NB4 (cell line): ENCODE results near the gene PITPNB.

Source experiments
- DNase-seq: peaks from one replicate; pipeline ENCODE4 v3.0.0; 2010; ENCODE audit warnings: low read depth
- H3K4me3 ChIP-seq: one replicate; pipeline ENCODE4 v1.5.1; 2011; ENCODE audit warnings: mild to moderate bottlenecking, low read depth, low read length, moderate library complexity
- CTCF ChIP-seq: IDR thresholded peaks from one replicate; pipeline ENCODE4 v1.5.1; 2012; ENCODE audit warnings: low read depth, low read length
- MAX ChIP-seq: IDR thresholded peaks from 2 replicates; pipeline ENCODE4 v1.6.1; 2011; ENCODE audit warnings: low read depth, low read length
- MYC ChIP-seq: IDR thresholded peaks from 2 replicates; pipeline ENCODE4 v1.6.1; 2011; ENCODE audit warnings: low read depth, low read length
- POLR2A ChIP-seq: IDR thresholded peaks from 2 replicates; pipeline ENCODE4 v1.6.1; 2011; ENCODE audit warnings: mild to moderate bottlenecking; ENCODE audit not compliant: insufficient read length; ENCODE audit errors: extremely low read depth

The PITPNB gene

DNA sequence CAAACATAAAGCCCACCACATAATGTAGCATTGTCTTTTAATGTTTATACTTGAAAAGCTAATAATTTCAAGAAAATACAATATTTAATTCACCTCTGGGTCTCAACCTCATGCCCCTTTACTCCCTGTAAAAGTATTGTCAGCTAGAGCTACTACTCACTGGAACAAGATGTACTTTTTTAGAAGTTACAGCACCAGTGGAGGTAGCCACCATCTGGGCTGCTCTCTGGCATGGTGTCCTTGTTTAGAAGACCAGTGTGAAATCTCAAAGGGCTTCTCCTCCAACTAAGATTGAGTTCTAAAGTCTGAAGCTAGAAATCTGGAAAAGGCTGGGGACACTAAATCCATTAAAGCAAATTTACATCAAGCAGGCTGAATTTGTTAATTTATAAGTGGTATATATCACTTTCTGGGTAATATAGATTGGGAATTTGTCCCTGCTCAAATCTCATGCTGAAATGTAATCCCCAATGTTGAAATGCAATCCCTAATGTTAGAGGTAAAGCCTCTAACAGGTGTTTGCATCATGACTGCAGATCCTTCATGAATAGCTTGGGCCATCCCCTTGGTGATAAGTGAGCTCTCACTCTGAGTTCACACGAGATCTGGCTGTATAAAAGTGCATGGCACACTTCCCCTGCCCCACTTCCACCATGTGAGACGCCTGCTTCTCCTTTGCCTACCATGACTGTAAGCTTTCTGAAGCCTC is 47.6 kb downstream of the PITPNB start:
- TF ChIP-seq CTCF (no peak), POLR2A (no peak), MAX (no peak), MYC (no peak)
- no peak overlapping the region for H3K4me3 ChIP-seq
- no peak for DNase-seq

GRCh38 chr22:27870234-27871191 is 48.5 kb downstream of the PITPNB start:
- H3K4me3 ChIP-seq = no peak overlapping the region
- DNase-seq = no peak
- no peak for TF ChIP-seq CTCF
- no peak for TF ChIP-seq MAX
- no peak for TF ChIP-seq MYC
- TF ChIP-seq POLR2A = no peak

DNA sequence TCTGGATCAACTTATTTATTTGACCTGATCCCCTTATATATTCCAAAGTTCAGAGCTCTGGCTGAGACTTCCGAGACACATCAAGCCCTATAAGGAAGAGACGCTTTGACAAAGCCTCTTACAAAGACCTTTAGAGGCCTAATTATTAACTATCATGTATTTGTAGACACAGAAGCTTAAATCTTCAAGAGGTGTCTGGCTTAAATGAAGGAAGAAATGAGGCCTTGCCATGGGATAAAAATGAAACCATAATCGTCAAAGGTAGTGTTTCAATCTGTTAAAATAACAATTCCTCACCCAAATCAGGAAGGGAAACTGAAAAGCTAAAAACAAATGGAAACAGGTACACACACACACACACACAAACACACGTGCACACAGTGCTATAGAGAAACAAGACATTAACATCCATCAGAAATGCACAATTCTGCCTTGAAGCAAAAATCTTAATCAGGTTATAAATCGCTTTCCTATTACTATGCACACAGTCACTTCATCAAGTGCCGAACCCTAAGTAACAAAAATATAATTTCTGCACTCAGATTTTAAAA is 50.2 kb downstream of the PITPNB start:
- DNase-seq = no peak
- no peak overlapping the region for H3K4me3 ChIP-seq
- TF ChIP-seq POLR2A (no peak), MYC (no peak), CTCF (no peak), MAX (no peak)

GRCh38 chr22:27867953-27868731 is 50.9 kb downstream of the PITPNB start:
- H3K4me3 ChIP-seq = no peak overlapping the region
- TF ChIP-seq MAX (no peak), POLR2A (no peak), MYC (no peak), CTCF (no peak)
- DNase-seq = no peak

GRCh38 chr22:27867085-27867952 is 51.7 kb downstream of the PITPNB start:
- TF ChIP-seq CTCF (no peak), POLR2A (no peak)

More at GRCh38 chr22:27867085-27867952, 51.7 kb downstream of the PITPNB start:
- H3K4me3 ChIP-seq = no peak overlapping the region
- no peak for DNase-seq
